Panc1 (cell line): Measurements from ENCODE around the gene MFSD6.

ENCODE experiments used
- CTCF ChIP-seq: fragments of 450-650 bp; IDR thresholded peaks from 2 replicates; pipeline ENCODE4 v1.5.1; 2017; ENCODE audit warnings: mild to moderate bottlenecking
- POLR2AphosphoS5 ChIP-seq: IDR thresholded peaks from 2 replicates; pipeline ENCODE4 v1.6.1; 2012; ENCODE audit warnings: mild to moderate bottlenecking, low read depth, low read length, moderate library complexity
- REST ChIP-seq, 2 experiments: IDR thresholded peaks; 2 replicates each; pipeline ENCODE4 v1.6.1; 2011 to 2012; ENCODE audit warnings: low read depth in 2 of 2, control low read depth in 1 of 2, low read length in 1 of 2, mild to moderate bottlenecking in 1 of 2, moderate library complexity in 1 of 2; ENCODE audit not compliant: insufficient read depth in 1 of 2
- SIN3A ChIP-seq: IDR thresholded peaks from 2 replicates; pipeline ENCODE4 v1.6.1; 2012; ENCODE audit warnings: low read depth, mild to moderate bottlenecking, low read length, moderate library complexity, borderline replicate concordance; ENCODE audit not compliant: insufficient read depth
- TCF7L2 ChIP-seq: IDR thresholded peaks from 2 replicates; pipeline ENCODE4 v1.6.1; 2011; ENCODE audit warnings: mild to moderate bottlenecking, low read depth, low read length, inconsistent platforms

GRCh38 chr2:190378880-190379237 is 29.3 kb upstream of the MFSD6 start:
- TF ChIP-seq CTCF (no peak), SIN3A (no peak), REST (IDR thresholded peaks at IDR 0.05; ENCODE audit: insufficient read depth in 1 of 2, low read depth in 2 of 2, low read length in 1 of 2) (no peak), POLR2AphosphoS5 (no peak), TCF7L2 (no peak)
